ENCODE data around the gene TSPEAR. TPM values are rescaled to one million over a fixed set of nuclear protein-coding genes. Genes with fewer than 3 reads are reported as not detected.

The TSPEAR gene
- total RNA-seq, 2 donors from 2014 or later = 0.85 TPM; not detected in 1

- no peak overlapping the region for H3K4me3 ChIP-seq
- no peaks in the 10 kb centered on the region for H3K36me3 ChIP-seq
- intact Hi-C loops (cut with DNase I) = no loop called here
- WGBS = 87% methylated on average over 45 of the region's 47 CpGs
- H3K27me3 ChIP-seq (replicated peaks; ENCODE audit: insufficient read depth) = peaks cover 3% of the 10 kb centered on the region
- H3K4me1 ChIP-seq (replicated peaks) = no peaks in the 10 kb centered on the region
- no peak for DNase-seq (ENCODE audit: low spot score)
- TF ChIP-seq, protein P1, sequence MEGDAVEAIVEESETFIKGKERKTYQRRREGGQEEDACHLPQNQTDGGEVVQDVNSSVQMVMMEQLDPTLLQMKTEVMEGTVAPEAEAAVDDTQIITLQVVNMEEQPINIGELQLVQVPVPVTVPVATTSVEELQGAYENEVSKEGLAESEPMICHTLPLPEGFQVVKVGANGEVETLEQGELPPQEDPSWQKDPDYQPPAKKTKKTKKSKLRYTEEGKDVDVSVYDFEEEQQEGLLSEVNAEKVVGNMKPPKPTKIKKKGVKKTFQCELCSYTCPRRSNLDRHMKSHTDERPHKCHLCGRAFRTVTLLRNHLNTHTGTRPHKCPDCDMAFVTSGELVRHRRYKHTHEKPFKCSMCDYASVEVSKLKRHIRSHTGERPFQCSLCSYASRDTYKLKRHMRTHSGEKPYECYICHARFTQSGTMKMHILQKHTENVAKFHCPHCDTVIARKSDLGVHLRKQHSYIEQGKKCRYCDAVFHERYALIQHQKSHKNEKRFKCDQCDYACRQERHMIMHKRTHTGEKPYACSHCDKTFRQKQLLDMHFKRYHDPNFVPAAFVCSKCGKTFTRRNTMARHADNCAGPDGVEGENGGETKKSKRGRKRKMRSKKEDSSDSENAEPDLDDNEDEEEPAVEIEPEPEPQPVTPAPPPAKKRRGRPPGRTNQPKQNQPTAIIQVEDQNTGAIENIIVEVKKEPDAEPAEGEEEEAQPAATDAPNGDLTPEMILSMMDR (IDR thresholded peaks at IDR 0.05) = no peak
- TF ChIP-seq POLR2A (IDR thresholded peaks at IDR 0.05) = no peak
- no peak for TF ChIP-seq POLR2AphosphoS5 (IDR thresholded peaks at IDR 0.05)
- no peaks in the 10 kb centered on the region for H3K9me3 ChIP-seq
- H3K27ac ChIP-seq = no peak overlapping the region
Measured at GRCh38 chr21:44749759-44750674, 38.6 kb upstream of the TSPEAR start.

GRCh38 chr21:44749116-44749758 is 37.9 kb upstream of the TSPEAR start:
- TF ChIP-seq, protein P1 (IDR thresholded peaks at IDR 0.05) = no peak
- TF ChIP-seq POLR2AphosphoS5 (IDR thresholded peaks at IDR 0.05) (no peak), POLR2A (IDR thresholded peaks at IDR 0.05) (no peak)
- H3K9me3 ChIP-seq = no peaks in the 10 kb centered on the region
- H3K36me3 ChIP-seq = no peaks in the 10 kb centered on the region
- intact Hi-C loops (cut with DNase I) = no loop called here
- H3K27me3 ChIP-seq (replicated peaks; ENCODE audit: insufficient read depth) = peaks cover 3% of the 10 kb centered on the region
- no peak overlapping the region for H3K4me3 ChIP-seq
- no peaks in the 10 kb centered on the region for H3K4me1 ChIP-seq (replicated peaks)
- 48% methylated on average over 21 of the region's 26 CpGs for WGBS
- H3K27ac ChIP-seq = no peak overlapping the region
- DNase-seq (ENCODE audit: low spot score) = no peak

DNA sequence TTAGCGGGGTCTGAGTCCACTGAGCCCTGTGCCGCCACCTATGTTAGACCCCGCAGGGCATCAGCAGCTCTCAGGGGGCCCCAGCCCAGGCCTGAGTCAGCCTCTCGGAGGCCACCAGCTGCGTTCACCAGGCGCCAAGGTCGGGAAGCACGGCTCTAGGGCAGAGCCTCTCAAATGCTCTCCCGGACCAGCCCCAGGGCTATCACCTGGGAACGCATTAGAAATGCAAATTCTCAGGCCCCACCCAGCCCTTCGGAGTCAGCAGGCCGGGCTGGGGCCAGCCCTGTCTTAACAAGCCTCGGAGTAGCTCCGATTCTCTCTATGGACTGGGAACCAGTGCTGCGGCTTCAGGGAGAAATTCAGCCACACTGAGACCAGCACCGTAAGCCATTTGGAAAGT is 37.2 kb upstream of the TSPEAR start:
- Histone ChIP-seq H3K27ac (no peak overlapping the region), H3K4me1 (replicated peaks) (no peaks in the 10 kb centered on the region), H3K4me3 (no peak overlapping the region), H3K9me3 (no peaks in the 10 kb centered on the region), H3K27me3 (replicated peaks; ENCODE audit: insufficient read depth) (peaks cover 3% of the 10 kb centered on the region), H3K36me3 (no peaks in the 10 kb centered on the region)
- DNase-seq (ENCODE audit: low spot score) = no peak
- TF ChIP-seq POLR2A (IDR thresholded peaks at IDR 0.05) (no peak), POLR2AphosphoS5 (IDR thresholded peaks at IDR 0.05) (no peak)
- TF ChIP-seq, protein P1 (IDR thresholded peaks at IDR 0.05) = no peak
- 54% methylated on average over 13 of the region's 16 CpGs for WGBS
- intact Hi-C loops (cut with DNase I) = no loop called here

DNA sequence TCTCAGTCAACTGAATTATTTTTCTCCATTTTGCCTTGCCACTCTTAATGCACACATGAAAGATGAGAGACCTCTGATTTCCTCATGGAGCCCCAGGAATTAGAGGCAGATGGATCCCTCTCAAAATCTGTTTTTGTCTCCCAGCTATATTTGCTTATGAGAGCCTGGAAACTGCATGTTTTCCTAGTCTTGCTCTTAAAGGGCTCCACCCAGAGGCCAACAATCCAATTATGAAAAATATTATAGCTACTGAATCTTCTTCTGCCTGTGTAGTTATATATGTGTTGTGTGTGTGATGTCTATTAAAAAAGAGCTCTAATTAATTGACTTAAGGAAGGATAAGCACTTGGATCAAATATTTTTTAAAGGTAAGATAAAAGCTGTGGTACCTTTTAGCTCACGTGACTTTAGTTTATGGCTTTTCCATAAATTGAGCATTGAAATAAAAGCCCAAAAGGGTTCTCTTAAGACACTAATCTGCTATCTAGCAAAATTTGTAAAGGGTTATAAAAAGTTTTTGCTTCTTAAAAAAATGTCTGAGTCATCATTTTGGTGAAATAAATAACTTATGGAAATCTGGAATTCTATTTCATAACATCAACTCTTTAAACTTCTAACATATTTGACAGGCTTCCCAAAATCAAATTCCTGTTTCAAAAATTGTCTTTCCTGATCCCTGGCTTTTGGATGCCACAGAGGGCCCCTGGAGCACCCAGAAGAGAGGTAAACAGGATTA is 31.2 kb upstream of the TSPEAR start:
- H3K27me3 ChIP-seq (replicated peaks; ENCODE audit: insufficient read depth) = no peaks in the 10 kb centered on the region
- WGBS = 60% methylated on average over 1 of the region's 1 CpG
- DNase-seq (ENCODE audit: low spot score) = no peak
- intact Hi-C loops (cut with DNase I) = no loop called here
- H3K36me3 ChIP-seq = no peaks in the 10 kb centered on the region
- no peak for TF ChIP-seq POLR2A (IDR thresholded peaks at IDR 0.05)
- TF ChIP-seq, protein P1 (IDR thresholded peaks at IDR 0.05) = no peak
- TF ChIP-seq POLR2AphosphoS5 (IDR thresholded peaks at IDR 0.05) = no peak
- H3K9me3 ChIP-seq = no peaks in the 10 kb centered on the region
- no peak overlapping the region for H3K4me3 ChIP-seq
- no peak overlapping the region for H3K27ac ChIP-seq
- H3K4me1 ChIP-seq (replicated peaks) = no peaks in the 10 kb centered on the region

Measured in prostate gland (tissue), 2 donors.